ENCODE data around the gene SP2. TPM values are rescaled to one million over a fixed set of nuclear protein-coding genes. Genes with fewer than 3 reads are reported as not detected.
"Not testable (repeated sequence)": the region's sequence is repeated elsewhere in the genome, so short reads cannot be mapped to it uniquely, and the experiment has no call there.

The SP2 gene
- polyA plus RNA-seq, 1 experiment = 5.9 TPM

- H3K4me3 ChIP-seq (ENCODE audit: low read depth, low read length) = no peak overlapping the region
- no peaks in the 10 kb centered on the region for H3K27me3 ChIP-seq (ENCODE audit: control insufficient read depth, insufficient read depth, low read length)
- CTCF ChIA-PET = interaction anchor here (0.6 to 0.9 kb wide), 2 partner anchors 10 to 33 kb away, joined by 4 read pairs; no protein-coding TSS in a partner anchor
- peaks cover 18% of the 10 kb centered on the region for H3K36me3 ChIP-seq (ENCODE audit: control insufficient read depth, insufficient read depth, low read length)
- POLR2A ChIA-PET = no interaction called here
- no peak for DNase-seq (ENCODE audit: low read depth)
- no peak for TF ChIP-seq CTCF (IDR thresholded peaks at IDR 0.05; ENCODE audit: insufficient read depth, low read depth, low read length)
Measured at GRCh38 chr17:47918991-47919390, 23.0 kb downstream of the SP2 start.

- ChIA-PET POLR2A (interaction anchor here (0.7 kb wide), 1 partner anchor 24 kb away, joined by 8 read pairs; no protein-coding TSS in a partner anchor), CTCF (interaction anchor here (1.2 kb wide), 1 partner anchor 30 kb away, joined by 4 read pairs; no protein-coding TSS in a partner anchor)
- H3K4me3 ChIP-seq (ENCODE audit: low read depth, low read length); DNase-seq (ENCODE audit: low read depth); H3K27me3 ChIP-seq (ENCODE audit: control insufficient read depth, insufficient read depth, low read length): not testable (repeated sequence)
- H3K36me3 ChIP-seq (ENCODE audit: control insufficient read depth, insufficient read depth, low read length) = peaks cover 19% of the 10 kb centered on the region
Measured at GRCh38 chr17:47919889-47920288, 23.9 kb downstream of the SP2 start.

- Histone ChIP-seq H3K36me3 (ENCODE audit: control insufficient read depth, insufficient read depth, low read length) (peaks cover 19% of the 10 kb centered on the region), H3K4me3 (ENCODE audit: low read depth, low read length) (no peak overlapping the region), H3K27me3 (ENCODE audit: control insufficient read depth, insufficient read depth, low read length) (no peaks in the 10 kb centered on the region)
- no peak for DNase-seq (ENCODE audit: low read depth)
- ChIA-PET POLR2A (no interaction called here), CTCF (interaction anchor here (0.6 to 2.4 kb wide), 6 partner anchors 22 to 147 kb away, joined by 3 to 13 read pairs (median 4); no protein-coding TSS in a partner anchor)
- TF ChIP-seq CTCF (IDR thresholded peaks at IDR 0.05; ENCODE audit: insufficient read depth, low read depth, low read length) = no peak
Measured at GRCh38 chr17:47924785-47925677, 29.0 kb downstream of the SP2 start.

GRCh38 chr17:47925678-47925988 is 29.6 kb downstream of the SP2 start:
- Histone ChIP-seq H3K27me3 (ENCODE audit: control insufficient read depth, insufficient read depth, low read length) (no peaks in the 10 kb centered on the region), H3K4me3 (ENCODE audit: low read depth, low read length) (no peak overlapping the region), H3K36me3 (ENCODE audit: control insufficient read depth, insufficient read depth, low read length) (peaks cover 19% of the 10 kb centered on the region)
- ChIA-PET POLR2A (no interaction called here), CTCF (interaction anchor here (0.6 to 1.2 kb wide), 3 partner anchors 21 to 147 kb away, joined by 3 to 4 read pairs (median 4); no protein-coding TSS in a partner anchor)
- no peak for DNase-seq (ENCODE audit: low read depth)
- TF ChIP-seq CTCF (IDR thresholded peaks at IDR 0.05; ENCODE audit: insufficient read depth, low read depth, low read length) = no peak

- peaks cover 18% of the 10 kb centered on the region for H3K36me3 ChIP-seq (ENCODE audit: control insufficient read depth, insufficient read depth, low read length)
- no peak for DNase-seq (ENCODE audit: low read depth)
- H3K27me3 ChIP-seq (ENCODE audit: control insufficient read depth, insufficient read depth, low read length) = no peaks in the 10 kb centered on the region
- H3K4me3 ChIP-seq (ENCODE audit: low read depth, low read length) = no peak overlapping the region
- no peak for TF ChIP-seq CTCF (IDR thresholded peaks at IDR 0.05; ENCODE audit: insufficient read depth, low read depth, low read length)
- POLR2A ChIA-PET = no interaction called here
- CTCF ChIA-PET = interaction anchor here (1.0 to 1.6 kb wide), 2 partner anchors 19 to 22 kb away, joined by 3 to 4 read pairs; no protein-coding TSS in a partner anchor
Measured at GRCh38 chr17:47927821-47928400, 31.9 kb downstream of the SP2 start.

All from BJ (cell line).